B cell (primary cell): ENCODE measurements around the gene PTAR1.

Experiments used
- EZH2 ChIP-seq: IDR thresholded peaks from 2 replicates; pipeline ENCODE4 v1.6.1; 2012; ENCODE audit warnings: borderline replicate concordance, low read depth, mild to moderate bottlenecking, moderate library complexity, low read length; ENCODE audit not compliant: insufficient read depth, poor library complexity, severe bottlenecking
- TF ChIP-seq, protein P1 (sequence below): fragments of 200-600 bp; IDR thresholded peaks from one replicate; pipeline ENCODE4 v1.8.0; 2022; ENCODE audit warnings: antibody characterized with exemption, mild to moderate bottlenecking

DNA sequence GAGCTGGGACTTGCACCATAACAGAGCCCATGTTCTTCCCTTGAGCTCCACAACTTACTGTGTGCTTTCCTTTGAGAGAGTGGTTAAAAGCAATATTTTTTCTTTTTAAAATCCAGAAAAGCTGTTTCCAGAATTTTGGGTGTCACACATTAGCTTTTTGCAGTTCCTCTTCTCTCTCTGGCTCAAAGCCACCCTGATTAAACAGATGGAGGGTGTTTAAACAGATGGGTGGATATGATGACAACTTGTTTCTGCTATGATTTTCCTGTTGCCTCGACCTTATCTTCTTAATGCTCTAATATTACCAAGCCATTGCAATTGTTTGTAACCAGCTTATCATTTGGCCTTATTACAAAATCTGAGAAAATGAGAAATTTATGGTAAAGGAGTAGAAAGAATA lies 37.9 kb upstream of the PTAR1 start:
- TF ChIP-seq, protein P1, sequence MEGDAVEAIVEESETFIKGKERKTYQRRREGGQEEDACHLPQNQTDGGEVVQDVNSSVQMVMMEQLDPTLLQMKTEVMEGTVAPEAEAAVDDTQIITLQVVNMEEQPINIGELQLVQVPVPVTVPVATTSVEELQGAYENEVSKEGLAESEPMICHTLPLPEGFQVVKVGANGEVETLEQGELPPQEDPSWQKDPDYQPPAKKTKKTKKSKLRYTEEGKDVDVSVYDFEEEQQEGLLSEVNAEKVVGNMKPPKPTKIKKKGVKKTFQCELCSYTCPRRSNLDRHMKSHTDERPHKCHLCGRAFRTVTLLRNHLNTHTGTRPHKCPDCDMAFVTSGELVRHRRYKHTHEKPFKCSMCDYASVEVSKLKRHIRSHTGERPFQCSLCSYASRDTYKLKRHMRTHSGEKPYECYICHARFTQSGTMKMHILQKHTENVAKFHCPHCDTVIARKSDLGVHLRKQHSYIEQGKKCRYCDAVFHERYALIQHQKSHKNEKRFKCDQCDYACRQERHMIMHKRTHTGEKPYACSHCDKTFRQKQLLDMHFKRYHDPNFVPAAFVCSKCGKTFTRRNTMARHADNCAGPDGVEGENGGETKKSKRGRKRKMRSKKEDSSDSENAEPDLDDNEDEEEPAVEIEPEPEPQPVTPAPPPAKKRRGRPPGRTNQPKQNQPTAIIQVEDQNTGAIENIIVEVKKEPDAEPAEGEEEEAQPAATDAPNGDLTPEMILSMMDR, result no peak
- no peak for TF ChIP-seq EZH2
